Psoas muscle (tissue), 8 donors: Measurements from ENCODE around the gene MOB3B. TPM values are rescaled to one million over a fixed set of nuclear protein-coding genes. Genes with fewer than 3 reads are reported as not detected.
A peak's percentile ranks its signal among the peaks of the same experiment; 100 is the strongest.

Experiments used
- ATAC-seq, 4 donors: fragments of 200-7000 bp; cut with Tn5 transposase; one replicate each; pipeline ENCODE4 v1.9.1; 2020; ENCODE audit warnings: moderate library complexity in 3 of 4, mild to moderate bottlenecking in 2 of 4
- DNase-seq, 2 donors: peaks; one replicate each; pipeline ENCODE4 v3.0.0-alpha.2; 2020
- H3K27ac ChIP-seq: fragments of 200-600 bp; one replicate; pipeline ENCODE4 v1.8.0; 2022
- H3K27me3 ChIP-seq, 3 donors: fragments of 200-600 bp in 1 of 3; one replicate each; pipeline versions ENCODE4 v1.6.1 to v1.8.0; 2013 to 2022; ENCODE audit warnings: low read length in 2 of 3, mild to moderate bottlenecking in 2 of 3, moderate library complexity in 1 of 3; ENCODE audit not compliant: insufficient read depth in 3 of 3
- H3K36me3 ChIP-seq, 2 donors: fragments of 200-600 bp in 1 of 2; one replicate each; pipeline versions ENCODE4 v1.6.1 to v1.8.0; 2013 to 2022; ENCODE audit warnings: low read depth in 1 of 2, mild to moderate bottlenecking in 1 of 2, moderate library complexity in 1 of 2; ENCODE audit not compliant: insufficient read depth in 1 of 2
- H3K4me1 ChIP-seq: fragments of 200-600 bp; one replicate; pipeline ENCODE4 v1.8.0; 2022
- H3K4me3 ChIP-seq: fragments of 200-600 bp; one replicate; pipeline ENCODE4 v1.8.0; 2022; ENCODE audit warnings: mild to moderate bottlenecking
- H3K9me3 ChIP-seq: fragments of 200-600 bp; one replicate; pipeline ENCODE4 v1.8.0; 2022
- WGBS, 3 donors: extraction: QIAGEN DNeasy Blood & Tissue Kit; methylation state at CpG; one replicate each; pipeline versions ENCODE4 v1.1.6 to v1.1.7; 2013; 5-methylcytosine and 5-hydroxymethylcytosine counted together
- intact Hi-C, 2 donors: fragments of 100-400 bp; cut with DNase I; formaldehyde crosslinking; loops; one replicate each; pipeline versions ENCODE4 v1.11.0 to v1.14.2; 2022
- polyA plus RNA-seq, 3 donors: library from polyadenylated mRNA; stranded (reverse); fragments of 200-250 nt; gene quantifications; one replicate each; pipeline ENCODE4 v1.2.3, GENCODE V29; 2013
- total RNA-seq, 4 donors: library from RNA; stranded (reverse); fragmentation: NEBNext Ultra II Directional in 2 of 4; extraction: Animal tissue kit (Norgen Biotek cat#: 25700) in 2 of 4; gene quantifications; one replicate each; pipeline versions ENCODE4 v1.2.1 to v1.2.4, GENCODE V29; 2021 to 2023
- TF ChIP-seq, protein P1 (sequence below): fragments of 200-600 bp; IDR thresholded peaks from one replicate; pipeline ENCODE4 v1.8.0; 2022; ENCODE audit warnings: antibody characterized with exemption
- donor health status: healthy with polysubstance abuse.
- donor health status: DM: no; HTN: no; CAD: no; lungs with moderate emphysema.
- donor health status: Bipolar disorder and iron deficiency.
- donor health status: healthy.
- donor health status: DM: yes; HTN: yes; CAD: no.
- donor health status: DM: no; HTN: no; CAD: no.
- donor health status: DM: no; HTN: no; CAD: no.
- donor health status: DM: yes; HTN: yes; CAD: no.

MOB3B gene
- total and polyA plus RNA-seq, 7 donors = 0.57 to 4.5 (median 1.8) TPM

DNA sequence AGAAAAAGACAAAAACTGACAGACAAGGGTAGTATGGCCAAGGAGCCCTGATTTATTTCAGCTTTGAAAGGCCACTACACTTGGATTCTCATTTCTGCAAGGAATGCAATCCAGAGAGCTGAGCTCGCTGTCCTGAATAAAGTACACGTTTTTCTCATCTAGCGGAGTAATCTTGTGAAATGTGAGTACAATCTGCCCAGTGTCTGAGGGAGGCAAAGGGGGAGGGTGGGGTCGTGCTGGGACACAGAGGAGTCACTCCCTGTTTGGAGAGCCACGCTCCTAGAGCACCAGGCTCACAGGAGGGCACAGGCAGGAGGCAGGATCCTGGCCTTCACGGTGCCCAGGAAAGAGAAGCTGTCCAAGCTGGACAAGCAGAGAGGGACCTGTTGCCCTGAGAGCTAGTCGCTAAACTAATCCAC, 56.5 kb downstream of the MOB3B start:
- WGBS, 3 donors = 11 to 16% (median 13%) methylated on average over 7 of the region's 7 CpGs
- ATAC-seq (peak; percentile 63 to 95 (median 83)), DNase-seq (peak; percentile 65 to 81)
- no peaks in the 10 kb centered on the region for H3K36me3 ChIP-seq
- intact Hi-C loops = loop anchor here (5.0 to 10.0 kb wide), 2 partner anchors 54 to 88 kb away; partner anchors contain the start of gene MOB3B (in 1 of the 2)
- no peak overlapping the region for H3K27ac ChIP-seq
- TF ChIP-seq, protein P1, sequence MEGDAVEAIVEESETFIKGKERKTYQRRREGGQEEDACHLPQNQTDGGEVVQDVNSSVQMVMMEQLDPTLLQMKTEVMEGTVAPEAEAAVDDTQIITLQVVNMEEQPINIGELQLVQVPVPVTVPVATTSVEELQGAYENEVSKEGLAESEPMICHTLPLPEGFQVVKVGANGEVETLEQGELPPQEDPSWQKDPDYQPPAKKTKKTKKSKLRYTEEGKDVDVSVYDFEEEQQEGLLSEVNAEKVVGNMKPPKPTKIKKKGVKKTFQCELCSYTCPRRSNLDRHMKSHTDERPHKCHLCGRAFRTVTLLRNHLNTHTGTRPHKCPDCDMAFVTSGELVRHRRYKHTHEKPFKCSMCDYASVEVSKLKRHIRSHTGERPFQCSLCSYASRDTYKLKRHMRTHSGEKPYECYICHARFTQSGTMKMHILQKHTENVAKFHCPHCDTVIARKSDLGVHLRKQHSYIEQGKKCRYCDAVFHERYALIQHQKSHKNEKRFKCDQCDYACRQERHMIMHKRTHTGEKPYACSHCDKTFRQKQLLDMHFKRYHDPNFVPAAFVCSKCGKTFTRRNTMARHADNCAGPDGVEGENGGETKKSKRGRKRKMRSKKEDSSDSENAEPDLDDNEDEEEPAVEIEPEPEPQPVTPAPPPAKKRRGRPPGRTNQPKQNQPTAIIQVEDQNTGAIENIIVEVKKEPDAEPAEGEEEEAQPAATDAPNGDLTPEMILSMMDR = no peak
- H3K4me3 ChIP-seq = no peak overlapping the region
- H3K9me3 ChIP-seq = no peaks in the 10 kb centered on the region
- H3K4me1 ChIP-seq = peaks cover 22% of the 10 kb centered on the region
- H3K27me3 ChIP-seq = no peaks in the 10 kb centered on the region

DNA sequence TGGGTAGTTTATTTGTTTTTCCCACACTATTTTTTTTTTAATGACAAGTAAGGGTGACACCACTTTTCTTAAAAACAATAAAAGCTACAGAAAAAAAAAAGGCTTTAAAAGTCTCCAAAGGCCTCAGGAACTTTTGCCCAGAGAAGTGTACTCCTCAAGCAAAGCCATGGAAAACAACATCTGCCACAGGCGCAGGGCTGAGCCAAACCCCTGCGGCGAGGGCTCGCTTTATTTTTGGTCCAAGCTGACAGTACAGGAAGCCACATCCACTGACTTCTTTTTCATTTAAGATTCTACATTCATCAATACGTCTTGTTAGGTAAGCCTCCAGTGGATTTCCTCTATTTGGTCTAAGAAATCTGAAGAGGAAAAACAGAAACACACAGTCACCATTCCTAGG, 57.4 kb downstream of the MOB3B start:
- no peak overlapping the region for H3K27ac ChIP-seq
- ATAC-seq (peak in 1 of 4 donors; percentile 55), DNase-seq (peak; percentile 34 to 62)

DNA sequence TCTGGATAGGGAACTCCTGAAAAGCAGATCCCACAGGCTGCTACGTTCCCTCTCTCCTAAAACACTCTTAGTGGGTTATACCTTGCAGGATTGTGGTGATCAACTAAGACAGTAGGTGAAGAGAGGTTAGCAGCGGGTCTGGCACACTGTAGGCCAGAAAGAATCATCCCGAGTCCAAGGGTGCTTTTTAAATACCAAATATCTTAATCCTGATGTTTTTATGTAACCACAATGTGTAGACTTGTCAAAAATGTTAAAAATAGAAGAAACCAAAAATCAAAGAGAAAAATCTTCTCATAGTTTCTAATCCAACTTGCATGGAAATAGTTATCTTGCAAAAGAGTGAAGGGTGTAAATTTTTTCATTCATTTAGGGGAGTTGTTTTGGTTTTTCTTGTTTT, 57.8 kb downstream of the MOB3B start:
- intact Hi-C loops = loop anchor here (5.0 to 10.0 kb wide), 2 partner anchors 56 to 87 kb away; partner anchors contain the start of gene MOB3B (in 1 of the 2)

More for the DNA sequence above, 57.4 kb downstream of the MOB3B start:
- Histone ChIP-seq H3K4me3 (no peak overlapping the region), H3K9me3 (no peaks in the 10 kb centered on the region), H3K27me3 (no peaks in the 10 kb centered on the region), H3K36me3 (no peaks in the 10 kb centered on the region), H3K4me1 (peaks cover 22% of the 10 kb centered on the region)
- TF ChIP-seq, protein P1 = no peak
- intact Hi-C loops = loop anchor here (5.0 to 10.0 kb wide), 2 partner anchors 55 to 87 kb away; partner anchors contain the start of gene MOB3B (in 1 of the 2)
- WGBS, 3 donors = 29 to 52% (median 37%) methylated on average over 5 of the region's 5 CpGs

DNA sequence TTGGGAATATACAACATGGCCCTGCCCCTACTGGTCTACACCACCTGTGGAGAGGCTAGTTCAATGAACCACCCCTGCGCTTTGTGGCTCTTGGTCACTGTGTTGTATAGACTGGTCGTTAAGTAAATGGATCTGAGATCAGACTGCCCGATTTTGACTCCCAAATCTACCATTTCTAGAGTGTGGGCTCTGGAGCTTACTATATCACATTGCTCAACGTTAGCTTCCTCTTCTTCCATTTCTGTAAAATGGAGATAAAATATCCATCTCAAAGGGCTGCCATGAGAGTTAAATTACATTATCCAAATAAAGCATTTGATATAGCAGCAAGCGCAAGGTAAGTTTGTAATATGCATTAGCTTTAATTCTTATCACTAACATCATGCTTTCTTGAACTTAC, 58.2 kb downstream of the MOB3B start:
- DNase-seq (no peak), ATAC-seq (no peak)
- TF ChIP-seq, protein P1 = no peak
- WGBS, 3 donors = 74 to 90% (median 86%) methylated on average over 5 of the region's 5 CpGs
- H3K9me3 ChIP-seq = no peaks in the 10 kb centered on the region
- H3K27ac ChIP-seq = no peak overlapping the region
- H3K4me1 ChIP-seq = peaks cover 22% of the 10 kb centered on the region
- intact Hi-C loops = loop anchor here (5.0 to 10.0 kb wide), 2 partner anchors 56 to 87 kb away; partner anchors contain the start of gene MOB3B (in 1 of the 2)
- no peaks in the 10 kb centered on the region for H3K36me3 ChIP-seq
- H3K27me3 ChIP-seq = no peaks in the 10 kb centered on the region
- no peak overlapping the region for H3K4me3 ChIP-seq

More for the DNA sequence above, 57.8 kb downstream of the MOB3B start:
- 65 to 89% (median 67%) methylated on average over 3 of the region's 3 CpGs for WGBS, 3 donors
- Histone ChIP-seq H3K9me3 (no peaks in the 10 kb centered on the region), H3K4me3 (no peak overlapping the region), H3K27ac (no peak overlapping the region), H3K36me3 (no peaks in the 10 kb centered on the region), H3K27me3 (no peaks in the 10 kb centered on the region), H3K4me1 (peaks cover 22% of the 10 kb centered on the region)
- DNase-seq (no peak), ATAC-seq (no peak)
- TF ChIP-seq, protein P1 = no peak
